NCI-H82 treated with DMSO at 0.1 percent for 48 hours (cell line): ENCODE data around the gene SMPDL3A.
"Not testable (repeated sequence)": the region's sequence is repeated elsewhere in the genome, so short reads cannot be mapped to it uniquely, and the experiment has no call there.

Experiments used
- DNase-seq: peaks from one replicate; lab custom pipeline; 2025; ENCODE audit not compliant: unreplicated experiment; lab: John Stamatoyannopoulos, UW

SMPDL3A gene

GRCh38 chr6:122789182-122790027 lies at the start of gene SMPDL3A:
SMPDL3A (plus strand) TSS chr6:122789258; CDS start chr6:122789347, 89 bp downstream.
- peak; percentile 54 for DNase-seq

GRCh38 chr6:122740091-122740490 lies 49.0 kb upstream of the SMPDL3A start:
- no peak for DNase-seq

GRCh38 chr6:122740936-122741335 lies 48.1 kb upstream of the SMPDL3A start:
- no peak for DNase-seq

- not testable (repeated sequence) for DNase-seq
Observed at GRCh38 chr6:122744247-122744646, 44.8 kb upstream of the SMPDL3A start.

- DNase-seq, result not testable (repeated sequence)
Observed at GRCh38 chr6:122744856-122745255, 44.2 kb upstream of the SMPDL3A start.

GRCh38 chr6:122746688-122747087 lies 42.4 kb upstream of the SMPDL3A start:
- no peak for DNase-seq

GRCh38 chr6:122747573-122747972 lies 41.5 kb upstream of the SMPDL3A start:
- no peak for DNase-seq

GRCh38 chr6:122748945-122749344 lies 40.1 kb upstream of the SMPDL3A start:
- not testable (repeated sequence) for DNase-seq

- DNase-seq, result no peak
Observed at GRCh38 chr6:122749451-122750050, 39.5 kb upstream of the SMPDL3A start.

- DNase-seq, result no peak
Observed at GRCh38 chr6:122751326-122751725, 37.7 kb upstream of the SMPDL3A start.

- DNase-seq, result no peak
Observed at GRCh38 chr6:122752459-122752858, 36.6 kb upstream of the SMPDL3A start.

GRCh38 chr6:122753000-122753687 lies 35.9 kb upstream of the SMPDL3A start:
- no peak for DNase-seq

- no peak for DNase-seq
Observed at GRCh38 chr6:122753688-122754056, 35.4 kb upstream of the SMPDL3A start.

- no peak for DNase-seq
Observed at GRCh38 chr6:122754191-122754731, 34.8 kb upstream of the SMPDL3A start.

GRCh38 chr6:122755901-122756300 lies 33.2 kb upstream of the SMPDL3A start:
- no peak for DNase-seq

GRCh38 chr6:122758927-122759334 lies 30.1 kb upstream of the SMPDL3A start:
- no peak for DNase-seq

GRCh38 chr6:122760330-122760729 lies 28.7 kb upstream of the SMPDL3A start:
- DNase-seq, result no peak

GRCh38 chr6:122766256-122766655 lies 22.8 kb upstream of the SMPDL3A start:
- DNase-seq, result no peak

- DNase-seq, result no peak
Observed at GRCh38 chr6:122770835-122771601, 18.0 kb upstream of the SMPDL3A start.

GRCh38 chr6:122772724-122773415 lies 16.2 kb upstream of the SMPDL3A start:
- DNase-seq, result no peak
